WTC11 (cell line): Measurements from ENCODE around the gene TMEM174. TPM values are rescaled to one million over a fixed set of nuclear protein-coding genes. Genes with fewer than 3 reads are reported as not detected.
"Not testable (repeated sequence)": the region's sequence is repeated elsewhere in the genome, so short reads cannot be mapped to it uniquely, and the experiment has no call there.

ENCODE experiments used
- ATAC-seq: fragments of 200-7000 bp; cut with Tn5 transposase; 2 replicates; pipeline ENCODE4 v1.10.0; 2021; ENCODE audit warnings: mild to moderate bottlenecking, moderate library complexity
- CTCF ChIA-PET: fragments of 300-600 bp; sonication (Branson Sonifier 250); formaldehyde crosslinking; loops from one replicate; lab custom pipeline; 2021; ENCODE audit warnings: antibody characterized with exemption; lab: Charles Lee
- POLR2A ChIA-PET: fragments of 350-600 bp; sonication (Branson Sonifier 250); formaldehyde crosslinking; loops from one replicate; lab custom pipeline; 2021; ENCODE audit warnings: antibody characterized with exemption; lab: Charles Lee
- DNase-seq: peaks from one replicate; pipeline ENCODE4 v3.0.0; 2021; ENCODE audit warnings: low spot score
- H3K27ac Mint-ChIP-seq: 2 replicates; pipeline ENCODE4 v1.8.0; 2021; ENCODE audit warnings: mixed read lengths
- H3K27me3 Mint-ChIP-seq: 2 replicates; pipeline ENCODE4 v1.8.0; 2021; ENCODE audit warnings: low read depth, mild to moderate bottlenecking, moderate library complexity, mixed read lengths
- H3K36me3 Mint-ChIP-seq: 2 replicates; pipeline ENCODE4 v1.8.0; 2021; ENCODE audit warnings: mixed read lengths
- H3K4me1 Mint-ChIP-seq: 2 replicates; pipeline ENCODE4 v1.8.0; 2022; ENCODE audit warnings: mixed read lengths
- H3K4me3 Mint-ChIP-seq: 2 replicates; pipeline ENCODE4 v1.8.0; 2021; ENCODE audit warnings: mild to moderate bottlenecking, moderate library complexity, mixed read lengths
- H3K9me3 Mint-ChIP-seq: 2 replicates; pipeline ENCODE4 v1.8.0; 2021; ENCODE audit warnings: mixed read lengths
- AR ChIP-seq: fragments of 250-450 bp; sonication (Bioruptor Pico); IDR thresholded peaks from 2 replicates; pipeline ENCODE4 v1.9.0; 2021; ENCODE audit warnings: mild to moderate bottlenecking
- CDX4 ChIP-seq: fragments of 250-450 bp; sonication (Bioruptor Pico); IDR thresholded peaks from 2 replicates; pipeline ENCODE4 v1.9.0; 2021; ENCODE audit warnings: moderate library complexity, mild to moderate bottlenecking, inconsistent platforms, borderline replicate concordance
- E2F4 ChIP-seq: sonication (generic); formaldehyde crosslinking; IDR thresholded peaks from 2 replicates; pipeline ENCODE4 v1.8.1; 2022; ENCODE audit warnings: low read depth, mild to moderate bottlenecking, moderate library complexity, missing genetic modification reagents, borderline replicate concordance
- E2F5 ChIP-seq: sonication (generic); formaldehyde crosslinking; IDR thresholded peaks from 2 replicates; pipeline ENCODE4 v1.8.1; 2022; ENCODE audit warnings: mild to moderate bottlenecking, moderate library complexity, missing genetic modification reagents
- ESRRA ChIP-seq: sonication (generic); formaldehyde crosslinking; IDR thresholded peaks from 2 replicates; pipeline ENCODE4 v1.8.1; 2022; ENCODE audit warnings: mild to moderate bottlenecking, missing genetic modification reagents, borderline replicate concordance
- FOXJ3 ChIP-seq: sonication (generic); formaldehyde crosslinking; IDR thresholded peaks from 2 replicates; pipeline ENCODE4 v1.9.0; 2021; ENCODE audit warnings: missing genetic modification reagents, mild to moderate bottlenecking, borderline replicate concordance
- GTF2I ChIP-seq: fragments of 250-450 bp; sonication (Bioruptor Pico); conservative IDR thresholded peaks from 2 replicates; pipeline ENCODE4 v1.4.0; 2021; ENCODE audit warnings: mild to moderate bottlenecking
- IRF1 ChIP-seq: sonication (generic); formaldehyde crosslinking; IDR thresholded peaks from 2 replicates; pipeline ENCODE4 v1.8.0; 2023; ENCODE audit warnings: missing genetic modification reagents
- JAZF1 ChIP-seq: fragments of 250-450 bp; sonication (Bioruptor Pico); IDR thresholded peaks from 2 replicates; pipeline ENCODE4 v1.9.0; 2021; ENCODE audit warnings: moderate library complexity, mild to moderate bottlenecking, inconsistent platforms
- MAX ChIP-seq: sonication (generic); formaldehyde crosslinking; IDR thresholded peaks from 2 replicates; pipeline ENCODE4 v1.8.0; 2022; ENCODE audit warnings: mild to moderate bottlenecking, missing genetic modification reagents
- MLX ChIP-seq: sonication (generic); formaldehyde crosslinking; IDR thresholded peaks from 2 replicates; pipeline ENCODE4 v1.8.1; 2023; ENCODE audit warnings: mild to moderate bottlenecking, missing genetic modification reagents, moderate library complexity
- RELA ChIP-seq: sonication (generic); formaldehyde crosslinking; IDR thresholded peaks from 2 replicates; pipeline ENCODE4 v1.8.1; 2022; ENCODE audit warnings: missing genetic modification reagents, mild to moderate bottlenecking, borderline replicate concordance
- RORB ChIP-seq: fragments of 250-450 bp; sonication (Bioruptor Pico); IDR thresholded peaks from 2 replicates; pipeline ENCODE4 v1.9.0; 2021; ENCODE audit warnings: mild to moderate bottlenecking
- SOX15 ChIP-seq: fragments of 250-450 bp; sonication (Bioruptor Pico); IDR thresholded peaks from 2 replicates; pipeline ENCODE4 v1.9.0; 2021; ENCODE audit warnings: mild to moderate bottlenecking
- TP53 ChIP-seq: sonication (generic); formaldehyde crosslinking; IDR thresholded peaks from 2 replicates; pipeline ENCODE4 v1.8.1; 2023; ENCODE audit warnings: mild to moderate bottlenecking, missing genetic modification reagents
- ZNF232 ChIP-seq: sonication (generic); formaldehyde crosslinking; IDR thresholded peaks from 2 replicates; pipeline ENCODE4 v1.8.0; 2022; ENCODE audit warnings: mild to moderate bottlenecking, missing genetic modification reagents
- total RNA-seq: library from RNA; stranded (reverse); gene quantifications from 3 replicates; pipeline ENCODE4 v1.2.3, GENCODE V29; 2021

Gene TMEM174
- total RNA-seq, 1 experiment from 2014 or later = not detected

- peaks cover 72% of the 10 kb centered on the region for H3K27me3 Mint-ChIP-seq
- TF ChIP-seq CDX4 (CRISPR knock-in tag) (no peak), IRF1 (CRISPR knock-in tag) (no peak), MLX (no peak), E2F4 (CRISPR knock-in tag) (no peak), TP53 (CRISPR knock-in tag) (no peak), JAZF1 (no peak)
- H3K27ac Mint-ChIP-seq = no peak overlapping the region
- no peak for ATAC-seq
- DNase-seq = no peak
- peaks cover 19% of the 10 kb centered on the region for H3K4me1 Mint-ChIP-seq
- no peak overlapping the region for H3K4me3 Mint-ChIP-seq
- ChIA-PET POLR2A (no interaction called here), CTCF (interaction anchor here (0.8 to 2.0 kb wide), 15 partner anchors 10 to 298 kb away, joined by 3 to 11 read pairs (median 5); partner anchors contain the start of gene TMEM171)
- no peaks in the 10 kb centered on the region for H3K36me3 Mint-ChIP-seq
- no peaks in the 10 kb centered on the region for H3K9me3 Mint-ChIP-seq
Measured at GRCh38 chr5:73218552-73219171, 45.7 kb downstream of the TMEM174 start.

GRCh38 chr5:73219336-73219735, 46.3 kb downstream of the TMEM174 start:
- DNase-seq, POLR2A ChIA-PET, H3K27ac Mint-ChIP-seq, H3K4me3 Mint-ChIP-seq, ATAC-seq, H3K9me3 Mint-ChIP-seq, H3K36me3 Mint-ChIP-seq: not testable (repeated sequence)
- Mint-ChIP-seq H3K27me3 (peaks cover 66% of the 10 kb centered on the region), H3K4me1 (peaks cover 12% of the 10 kb centered on the region)
- CTCF ChIA-PET = interaction anchor here (1.4 to 2.0 kb wide), 2 partner anchors 11 to 99 kb away, joined by 7 to 11 read pairs; partner anchors contain the start of gene TMEM171

GRCh38 chr5:73221161-73221560, 48.2 kb downstream of the TMEM174 start:
- TF ChIP-seq RELA (no peak), SOX15 (CRISPR knock-in tag) (no peak)
- no peaks in the 10 kb centered on the region for H3K36me3 Mint-ChIP-seq
- DNase-seq = no peak
- peaks cover 61% of the 10 kb centered on the region for H3K27me3 Mint-ChIP-seq
- H3K4me3 Mint-ChIP-seq = no peak overlapping the region
- H3K4me1 Mint-ChIP-seq = no peaks in the 10 kb centered on the region
- ChIA-PET POLR2A (no interaction called here), CTCF (no interaction called here)
- ATAC-seq = no peak
- H3K27ac Mint-ChIP-seq = no peak overlapping the region
- no peaks in the 10 kb centered on the region for H3K9me3 Mint-ChIP-seq

GRCh38 chr5:73221726-73222125, 48.7 kb downstream of the TMEM174 start:
- Mint-ChIP-seq H3K36me3 (no peaks in the 10 kb centered on the region), H3K4me1 (no peaks in the 10 kb centered on the region), H3K27ac (no peak overlapping the region), H3K4me3 (no peak overlapping the region), H3K9me3 (no peaks in the 10 kb centered on the region), H3K27me3 (peaks cover 61% of the 10 kb centered on the region)
- ATAC-seq (no peak), DNase-seq (no peak)
- CTCF ChIA-PET = no interaction called here
- POLR2A ChIA-PET = no interaction called here
- no peak for TF ChIP-seq ESRRA (CRISPR knock-in tag)
- TF ChIP-seq GTF2I = no peak
- no peak for TF ChIP-seq FOXJ3
- no peak for TF ChIP-seq MAX (CRISPR knock-in tag)
- no peak for TF ChIP-seq RORB (CRISPR knock-in tag)
- TF ChIP-seq RELA = no peak
- TF ChIP-seq E2F5 (CRISPR knock-in tag) = no peak
- TF ChIP-seq ZNF232 (CRISPR knock-in tag) = no peak
- no peak for TF ChIP-seq AR (CRISPR knock-in tag)
